ENCODE measurements around the gene CAP1.

Gene CAP1

GRCh38 chr1:40096977-40097782 is 56.7 kb downstream of the CAP1 start, which contains the start of gene PPT1:
Gene PPT1 (minus strand): TSS chr1:40097252. CDS start chr1:40097238, 14 bp downstream.
- peak; percentile 95 for DNase-seq

- no peak for DNase-seq
Measured at GRCh38 chr1:40102038-40102437, 61.5 kb downstream of the CAP1 start.

- DNase-seq: no peak
Measured at GRCh38 chr1:40102896-40103295, 62.4 kb downstream of the CAP1 start.

- no peak for DNase-seq
Measured at GRCh38 chr1:40105028-40105427, 64.5 kb downstream of the CAP1 start.

GRCh38 chr1:40107290-40107959 is 66.9 kb downstream of the CAP1 start:
- no peak for DNase-seq

- no peak for DNase-seq
Measured at GRCh38 chr1:40110389-40110788, 69.9 kb downstream of the CAP1 start.

GRCh38 chr1:40114400-40114799 is 73.9 kb downstream of the CAP1 start:
- no peak for DNase-seq

- DNase-seq: no peak
Measured at GRCh38 chr1:40120128-40120527, 79.6 kb downstream of the CAP1 start.
